Activated CD8-positive, alpha-beta memory T cell treated with anti-CD3 and anti-CD28 coated beads for 1 hour (primary cell): ENCODE measurements around the gene SF1.

Source experiments
- DNase-seq, 2 donors: peaks; one replicate each; pipeline ENCODE4 v3.0.0-alpha.2; 2020; ENCODE audit warnings: low read depth in 1 of 2; ENCODE audit errors: extremely low read depth in 1 of 2

The SF1 gene

GRCh38 chr11:64762674-64763525 is 15.4 kb downstream of the SF1 start:
- no peak for DNase-seq

DNA sequence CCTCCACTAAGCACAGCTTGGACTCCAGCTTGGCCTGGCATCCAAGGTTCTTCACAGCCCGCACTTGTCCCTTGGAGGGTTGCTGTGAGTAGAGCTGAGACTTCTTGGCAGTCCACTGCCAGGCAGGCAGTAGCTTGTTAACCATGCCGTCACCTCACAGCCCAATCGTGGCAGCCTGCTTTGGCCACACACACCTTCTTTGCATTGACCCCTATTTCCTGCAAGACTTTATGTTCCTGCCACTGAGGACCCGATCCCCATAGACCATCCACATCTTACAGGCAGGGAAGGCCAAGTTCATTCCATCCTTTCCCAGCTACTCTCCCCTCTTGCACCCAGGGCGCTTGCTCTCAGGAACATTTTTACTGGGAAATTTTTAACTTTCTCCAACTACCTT is 16.1 kb downstream of the SF1 start:
- DNase-seq = no peak

- DNase-seq = no peak
Measured at GRCh38 chr11:64760759-64761420, 17.5 kb downstream of the SF1 start.

DNA sequence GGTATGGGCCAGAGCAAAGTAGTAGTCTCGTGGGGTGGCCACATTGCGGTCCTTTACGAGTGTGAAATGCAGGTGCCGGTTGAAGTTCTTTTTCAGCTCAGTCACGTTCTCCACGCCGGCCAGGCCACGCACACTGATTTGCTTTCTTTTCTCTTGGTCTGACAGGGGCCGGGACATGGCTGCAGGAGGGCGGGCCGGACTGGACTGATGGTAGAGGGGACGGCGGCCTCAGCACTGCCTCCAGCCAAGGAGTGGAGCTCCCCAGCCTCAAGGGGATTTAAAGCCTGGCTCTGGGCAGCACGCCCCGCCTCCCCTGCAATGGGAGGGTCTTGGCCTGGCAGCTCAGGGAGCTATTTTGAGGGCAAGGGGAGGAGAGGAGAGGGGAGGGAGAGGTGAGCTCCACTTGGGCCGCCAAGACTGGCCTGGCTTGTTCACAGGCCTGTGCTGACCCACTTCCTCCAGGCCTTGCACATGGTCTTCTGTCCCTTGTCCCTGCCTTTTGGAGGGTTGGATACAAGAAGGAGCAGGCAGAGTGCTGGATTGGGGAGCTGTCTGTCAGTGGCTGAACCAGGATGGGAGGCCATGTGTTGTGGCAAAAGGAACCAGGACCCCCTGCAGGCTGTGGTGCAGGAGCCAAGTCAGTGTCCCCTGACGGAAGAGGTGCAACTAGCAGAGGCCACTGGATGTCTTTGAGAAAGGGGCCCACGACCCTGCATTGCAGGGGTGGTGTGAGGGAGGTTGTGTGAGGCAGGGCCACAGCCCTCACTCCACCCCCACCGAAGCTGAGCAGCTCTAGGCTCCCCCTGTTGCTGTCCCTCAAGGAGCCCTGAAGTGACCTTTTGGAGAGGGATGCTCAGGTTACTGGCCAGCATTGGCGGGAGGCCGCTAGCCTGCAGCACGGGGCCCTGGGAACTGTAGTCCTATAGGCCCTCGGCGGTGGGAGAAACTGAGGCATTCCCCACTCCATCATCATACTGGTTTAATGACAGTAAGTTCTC is 18.3 kb downstream of the SF1 start, which contains the start of gene PYGM:
Gene PYGM, minus strand, starts transcription at position 253 of the 998 bp plus-strand sequence. Its CDS starts 76 bp downstream, at position 177.
- no peak for DNase-seq

- DNase-seq = no peak
Measured at GRCh38 chr11:64759131-64759721, 19.1 kb downstream of the SF1 start.

DNA sequence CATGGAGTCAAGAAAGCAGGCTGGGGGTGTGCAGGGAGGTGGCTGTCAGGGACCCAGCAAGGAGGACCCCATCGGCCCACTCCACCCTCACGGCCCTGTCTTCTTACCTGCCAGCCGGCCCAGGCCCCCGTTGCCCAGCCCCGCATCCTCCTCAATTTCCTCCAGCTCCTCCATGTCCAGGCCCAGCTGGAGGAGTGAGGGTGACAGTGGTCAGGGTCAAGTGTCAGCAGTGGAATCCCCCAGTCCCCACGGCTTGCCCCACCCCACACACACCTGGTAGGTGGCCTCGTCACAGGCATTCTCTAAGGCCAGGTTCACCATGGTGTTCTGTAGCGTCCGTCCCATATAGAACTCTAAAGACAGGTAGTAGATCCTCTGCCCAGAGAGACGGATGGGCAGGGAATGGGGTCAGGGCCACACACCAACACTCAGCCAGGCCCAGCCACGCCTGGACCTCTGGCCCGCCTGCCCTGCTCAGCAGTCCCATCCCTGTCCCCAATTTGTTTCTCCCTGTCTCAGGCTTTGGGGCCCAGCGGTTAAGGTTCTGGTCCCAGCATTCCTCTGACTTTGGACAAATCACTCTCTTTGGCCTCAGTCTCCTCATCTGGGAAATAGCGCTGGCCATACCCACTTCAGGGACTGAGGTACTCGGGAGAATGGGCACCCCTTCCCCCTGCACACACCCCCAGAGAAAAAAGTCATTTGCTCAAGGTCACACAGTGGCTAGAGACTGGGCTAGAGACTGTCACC is 19.8 kb downstream of the SF1 start:
- DNase-seq = no peak

DNA sequence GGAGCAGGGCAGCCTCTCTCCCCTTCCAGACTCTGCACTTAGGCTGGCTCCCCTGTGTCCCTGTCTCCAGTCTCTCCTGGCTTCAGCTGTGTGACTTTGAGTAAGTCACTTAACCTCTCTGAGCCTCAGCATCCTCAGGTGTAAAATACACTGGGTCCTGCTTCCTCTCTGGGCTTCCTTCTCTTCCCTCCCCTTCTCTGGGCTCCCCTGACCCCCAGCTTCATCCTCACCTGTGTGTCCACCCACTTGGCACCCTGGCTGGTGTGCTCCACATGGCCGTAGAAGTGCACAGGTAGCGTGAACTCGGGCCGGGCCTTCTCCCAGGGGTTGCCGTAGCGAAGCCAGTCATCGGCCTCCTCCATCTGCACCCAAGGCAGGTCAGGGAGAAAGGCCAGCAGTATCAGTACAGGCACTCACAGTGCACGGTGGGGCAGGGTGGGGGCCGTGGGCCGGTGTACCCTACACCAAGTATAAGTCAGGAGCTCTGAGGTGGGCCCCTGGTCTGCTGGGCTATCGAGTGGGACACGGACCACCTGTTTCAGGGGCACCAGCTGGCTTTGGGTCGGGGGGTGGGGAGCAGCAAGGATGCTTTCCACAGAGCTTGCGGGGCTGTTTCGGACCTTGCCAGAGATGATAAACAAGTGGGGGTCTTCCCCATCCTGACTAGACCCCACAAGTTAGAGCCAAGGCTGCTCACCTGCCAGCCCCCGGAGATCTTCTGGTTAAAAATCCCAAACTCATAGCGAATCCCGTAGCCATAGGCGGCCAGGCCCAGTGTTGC is 20.6 kb downstream of the SF1 start:
- no peak for DNase-seq

DNA sequence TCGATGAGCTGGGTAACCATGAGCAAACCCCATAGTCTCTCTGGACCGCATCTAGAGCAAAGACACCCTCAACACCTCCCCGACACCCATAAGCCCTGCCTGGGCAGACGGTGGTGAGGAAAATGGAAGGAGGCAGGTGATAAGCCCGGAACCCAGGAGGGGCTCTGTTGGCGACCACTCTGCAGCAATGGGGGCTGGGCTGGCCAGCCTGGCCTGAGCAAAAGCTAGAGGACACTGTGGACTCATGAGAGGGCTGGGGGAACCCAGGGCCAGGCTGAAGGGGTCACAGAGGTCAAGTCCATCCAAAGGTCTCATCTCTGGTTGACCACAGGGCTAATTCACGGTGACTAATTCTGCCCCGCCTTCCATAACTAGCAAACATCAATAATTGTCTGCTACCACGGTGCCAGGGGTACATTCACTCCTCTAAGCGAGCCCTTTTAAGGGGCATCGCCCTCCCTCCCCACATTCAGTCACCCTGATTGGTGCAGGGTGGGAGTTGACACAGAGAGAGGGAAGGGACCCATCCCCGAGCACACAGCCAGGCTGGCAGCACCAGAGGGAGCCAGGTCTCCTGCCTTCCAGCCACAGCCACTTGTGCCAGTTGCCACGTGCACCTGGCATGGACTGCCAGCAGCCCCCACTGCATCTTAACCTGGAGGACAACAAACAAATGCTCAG is 22.5 kb downstream of the SF1 start:
- no peak for DNase-seq

DNA sequence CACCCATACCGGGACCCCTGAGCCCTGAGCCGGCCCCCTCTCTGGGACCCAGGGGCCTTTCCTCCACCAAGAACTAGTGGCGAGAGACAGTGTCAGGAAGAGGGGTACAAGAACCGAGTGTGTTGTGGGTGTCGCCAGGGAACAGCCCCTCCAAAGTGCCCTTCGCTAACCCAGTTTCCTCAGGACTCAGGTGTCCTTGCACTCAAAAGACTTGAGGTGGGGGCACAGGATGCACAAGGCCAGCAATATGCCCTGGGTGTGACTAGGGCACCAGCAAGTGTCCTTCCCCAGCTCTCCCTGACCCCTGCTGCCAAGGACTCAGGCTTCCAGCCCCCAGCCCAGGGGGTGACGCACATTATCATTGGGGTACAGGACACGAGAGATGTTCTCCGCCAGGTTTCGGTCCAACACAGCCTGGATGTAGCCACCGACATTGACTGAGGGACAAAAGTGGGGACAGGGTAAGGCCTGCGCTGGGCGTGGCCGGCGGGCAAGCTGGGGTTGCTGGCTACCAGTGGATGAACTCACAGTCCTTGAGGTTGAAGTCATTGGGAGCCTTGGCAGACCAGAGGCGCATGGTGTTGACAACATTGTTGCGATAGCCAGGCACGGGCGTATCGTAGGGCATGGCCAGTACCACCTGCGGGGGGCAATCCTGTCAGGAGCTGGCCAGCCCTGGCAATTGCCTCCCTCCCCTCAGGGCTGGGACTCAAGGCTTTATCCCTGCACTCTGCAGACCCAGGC is 23.3 kb downstream of the SF1 start:
- DNase-seq = no peak

DNA sequence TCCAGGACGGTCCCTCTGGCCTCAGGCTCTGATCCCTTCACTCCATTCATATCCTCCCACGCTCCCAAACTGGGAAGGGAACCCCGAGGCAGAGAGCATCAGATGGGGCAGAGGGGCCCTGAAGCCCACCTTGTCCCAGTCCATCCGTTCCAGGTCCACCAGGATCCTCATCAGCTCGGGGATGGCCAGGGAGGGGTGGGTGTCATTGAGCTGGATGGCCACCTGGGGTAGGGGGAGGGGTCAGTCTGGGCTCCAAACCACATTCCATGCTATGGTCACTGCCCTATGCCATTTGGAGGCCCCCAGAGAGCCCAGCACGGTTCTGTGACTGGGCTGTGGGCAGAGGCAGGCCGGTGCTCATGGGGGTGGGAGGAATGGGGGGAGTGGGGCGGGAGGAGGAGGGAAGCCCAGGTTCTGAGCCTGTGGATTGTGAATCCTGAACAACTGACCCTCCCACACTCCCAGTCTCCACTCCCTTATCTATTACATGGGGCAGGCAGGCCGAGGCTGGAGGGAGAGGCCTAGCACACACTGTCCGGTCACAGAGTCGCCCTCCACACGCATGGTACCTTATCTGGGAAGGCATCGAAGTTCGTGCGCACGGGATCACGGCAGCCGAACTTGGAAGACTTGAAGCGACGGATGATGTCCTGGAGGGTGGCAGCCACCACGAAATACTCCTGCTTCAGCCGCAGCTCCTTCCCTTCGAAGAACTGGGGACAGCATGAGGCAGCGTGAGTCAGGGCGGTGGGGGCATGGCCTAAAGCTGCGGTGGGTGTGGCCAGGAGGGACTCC is 24.0 kb downstream of the SF1 start:
- DNase-seq = no peak

DNA sequence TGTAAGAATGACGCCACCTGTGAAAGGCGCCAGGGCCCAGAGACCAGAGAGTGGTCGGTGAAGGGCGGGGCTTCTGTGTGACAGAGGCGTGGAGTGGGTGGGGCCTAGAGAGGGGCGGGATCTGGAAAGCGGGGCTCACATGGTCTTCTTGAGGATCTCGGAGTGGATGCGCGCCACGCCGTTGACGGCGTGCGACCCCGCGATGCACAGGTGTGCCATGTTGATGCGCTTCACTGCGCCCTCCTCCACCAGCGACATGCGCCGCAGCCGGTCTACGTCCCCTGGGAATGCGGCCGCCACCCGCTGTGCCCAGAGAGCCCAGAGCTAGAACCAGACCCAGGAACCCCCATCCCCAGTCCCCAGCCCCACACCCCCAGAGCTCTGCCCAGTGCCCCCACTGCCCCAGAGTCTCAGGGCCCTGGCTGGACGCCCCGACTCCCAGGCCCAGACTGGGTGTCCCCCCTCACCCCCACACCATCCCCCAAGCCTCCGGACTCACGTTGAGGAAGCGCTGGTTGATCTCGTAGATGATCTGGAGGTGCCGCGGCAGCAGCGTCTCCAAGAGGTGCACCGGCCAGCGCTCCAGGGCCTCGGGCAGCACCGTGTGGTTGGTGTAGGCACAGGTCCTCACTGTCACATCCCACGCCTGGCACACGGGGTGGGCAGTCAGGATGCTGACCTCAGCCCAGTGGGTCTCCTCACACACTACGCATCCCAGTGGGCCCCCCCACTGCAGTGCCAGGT is 24.8 kb downstream of the SF1 start:
- DNase-seq = no peak

GRCh38 chr11:64753019-64753379 is 25.3 kb downstream of the SF1 start:
- no peak for DNase-seq

DNA sequence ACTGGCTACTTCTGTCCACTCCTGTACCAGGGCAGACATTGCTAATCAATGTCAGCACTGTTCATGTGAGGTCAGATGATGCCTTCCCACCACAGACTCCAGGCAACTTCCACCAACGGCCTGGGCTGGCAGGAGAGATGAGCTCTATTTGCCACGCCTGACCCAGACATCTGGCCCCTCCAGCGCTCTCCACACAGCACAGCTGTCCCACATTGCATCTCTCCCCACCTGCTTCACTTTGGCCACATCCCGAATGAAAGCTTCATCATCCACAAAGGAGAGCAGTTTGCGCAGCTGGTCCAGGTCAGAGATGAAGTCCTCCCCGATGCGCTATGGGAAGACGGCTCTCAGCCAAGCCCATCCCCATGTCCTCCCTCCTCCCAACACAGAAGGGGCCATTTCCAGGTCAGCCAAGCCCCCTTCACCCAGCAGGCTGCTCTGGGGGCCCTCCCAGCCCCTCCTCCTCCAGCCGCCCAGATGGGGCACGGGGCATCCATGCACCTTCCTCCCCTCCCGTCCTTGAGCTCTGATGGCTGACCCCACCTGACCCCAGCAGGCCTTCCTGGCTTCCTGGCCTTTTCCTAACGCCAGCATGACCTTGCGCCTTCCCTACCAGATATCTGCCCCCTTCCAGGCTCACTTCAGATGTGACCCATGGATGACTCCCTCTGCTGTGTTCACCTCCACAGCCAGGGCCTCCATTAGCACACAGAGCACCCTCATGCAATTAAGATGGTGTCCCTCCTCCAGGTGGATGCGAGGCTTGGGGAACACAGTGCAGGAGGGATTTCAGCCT is 26.0 kb downstream of the SF1 start:
- no peak for DNase-seq

GRCh38 chr11:64751580-64751979 is 26.8 kb downstream of the SF1 start:
- DNase-seq = no peak

DNA sequence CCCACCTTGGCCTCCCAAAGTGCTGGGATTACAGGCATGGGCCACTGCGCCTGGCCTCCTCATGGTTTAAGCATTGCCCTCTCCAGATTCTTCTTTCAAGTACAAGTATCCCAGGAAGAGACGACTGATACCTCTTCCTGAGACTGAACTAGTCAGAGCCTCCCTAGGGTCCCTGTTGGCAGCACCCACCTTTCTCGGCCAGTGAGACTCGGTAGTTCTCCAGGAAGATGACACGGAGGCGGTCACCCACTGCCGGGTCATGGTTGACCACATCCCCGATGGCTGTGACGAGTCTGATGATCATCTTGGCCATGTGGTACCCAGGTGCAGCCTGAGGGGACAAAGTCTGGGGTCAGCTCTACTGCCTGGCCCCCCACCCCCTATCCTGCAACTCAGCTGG is 27.2 kb downstream of the SF1 start:
- DNase-seq = no peak
